Adrenal gland (tissue), 5 donors: ENCODE measurements around the gene ACOX3.

Experiments used
- POLR2A ChIP-seq, 2 donors: fragments of 450-650 bp; IDR thresholded peaks; one replicate each; pipeline ENCODE4 v1.6.1; 2017; ENCODE audit warnings: antibody characterized with exemption in 2 of 2, mild to moderate bottlenecking in 2 of 2, moderate library complexity in 1 of 2
- TF ChIP-seq, protein P1 (sequence below), 6 experiments: fragments of 450-650 bp in 4 of 6; fragments of 200-600 bp in 2 of 6; sonication (generic) in 1 of 6; IDR thresholded peaks; 1 replicate in 5 of 6; 2 replicates in 1 of 6; pipeline versions ENCODE4 v1.5.1 to v1.8.0; 2016 to 2021; ENCODE audit warnings: antibody characterized with exemption in 6 of 6, mild to moderate bottlenecking in 2 of 6, moderate library complexity in 1 of 6
- donor health status: DM: no; HTN: no; CAD: no.

DNA sequence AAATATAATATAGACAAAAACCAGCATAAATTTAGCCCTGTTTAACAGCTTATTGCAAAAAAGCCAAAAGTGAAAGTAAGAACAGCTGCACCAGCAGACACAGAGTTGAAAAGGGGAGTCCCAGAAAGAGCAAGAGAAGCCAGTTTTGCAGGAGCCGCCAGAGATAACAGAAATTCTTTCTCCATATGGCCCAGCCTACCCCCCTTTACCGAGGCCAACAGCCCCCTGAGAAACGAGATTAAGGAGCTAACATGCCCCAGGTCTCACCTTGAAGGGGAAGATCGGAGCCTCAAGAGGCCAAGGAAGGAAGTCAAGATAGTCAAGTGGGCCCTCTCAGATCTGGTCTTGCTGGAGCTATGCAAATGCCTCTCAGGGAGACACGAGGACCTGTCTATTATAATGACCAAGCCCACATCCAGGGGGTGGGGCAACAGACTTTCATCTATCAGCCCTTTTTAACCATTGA, 4.8 kb downstream of the ACOX3 start:
- TF ChIP-seq POLR2A (IDR thresholded peaks at IDR 0.05): no peak
- TF ChIP-seq, protein P1, sequence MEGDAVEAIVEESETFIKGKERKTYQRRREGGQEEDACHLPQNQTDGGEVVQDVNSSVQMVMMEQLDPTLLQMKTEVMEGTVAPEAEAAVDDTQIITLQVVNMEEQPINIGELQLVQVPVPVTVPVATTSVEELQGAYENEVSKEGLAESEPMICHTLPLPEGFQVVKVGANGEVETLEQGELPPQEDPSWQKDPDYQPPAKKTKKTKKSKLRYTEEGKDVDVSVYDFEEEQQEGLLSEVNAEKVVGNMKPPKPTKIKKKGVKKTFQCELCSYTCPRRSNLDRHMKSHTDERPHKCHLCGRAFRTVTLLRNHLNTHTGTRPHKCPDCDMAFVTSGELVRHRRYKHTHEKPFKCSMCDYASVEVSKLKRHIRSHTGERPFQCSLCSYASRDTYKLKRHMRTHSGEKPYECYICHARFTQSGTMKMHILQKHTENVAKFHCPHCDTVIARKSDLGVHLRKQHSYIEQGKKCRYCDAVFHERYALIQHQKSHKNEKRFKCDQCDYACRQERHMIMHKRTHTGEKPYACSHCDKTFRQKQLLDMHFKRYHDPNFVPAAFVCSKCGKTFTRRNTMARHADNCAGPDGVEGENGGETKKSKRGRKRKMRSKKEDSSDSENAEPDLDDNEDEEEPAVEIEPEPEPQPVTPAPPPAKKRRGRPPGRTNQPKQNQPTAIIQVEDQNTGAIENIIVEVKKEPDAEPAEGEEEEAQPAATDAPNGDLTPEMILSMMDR (IDR thresholded peaks at IDR 0.05): no peak
